SU-DHL-6 (cell line): ENCODE measurements around the gene COBL.

Experiments used
- H2AFZ ChIP-seq: fragments of 200-600 bp; sonication (generic); 2 replicates; pipeline ENCODE4 v1.6.1; 2014; ENCODE audit warnings: low read depth, mild to moderate bottlenecking, moderate library complexity, mixed read lengths, antibody characterized with exemption, low read length; ENCODE audit not compliant: severe bottlenecking
- H3F3A ChIP-seq: fragments of 200-600 bp; shearing (Covaris generic); 2 replicates; pipeline ENCODE4 v1.6.0; 2016; ENCODE audit warnings: antibody characterized with exemption, mild to moderate bottlenecking; ENCODE audit not compliant: insufficient read depth
- H3K27ac ChIP-seq: fragments of 200-600 bp; sonication (generic); 2 replicates; pipeline ENCODE4 v1.5.1; 2016; ENCODE audit warnings: low read depth, mild to moderate bottlenecking, low read length, moderate library complexity, mixed read lengths
- H3K27me3 ChIP-seq: fragments of 200-600 bp; sonication (generic), shearing (Covaris generic); 2 replicates; pipeline ENCODE4 v1.6.0; 2014; ENCODE audit warnings: mild to moderate bottlenecking, low read length
- H3K36me3 ChIP-seq: fragments of 200-600 bp; sonication (generic); 2 replicates; pipeline ENCODE4 v1.6.1; 2014; ENCODE audit warnings: mild to moderate bottlenecking, low read length, mixed read lengths
- H3K4me2 ChIP-seq: fragments of 300-600, 200-600 bp; shearing (Covaris generic), sonication (generic); 2 replicates; pipeline ENCODE4 v1.6.0; 2014; ENCODE audit warnings: low read length, low read depth, mild to moderate bottlenecking; ENCODE audit not compliant: poor library complexity, severe bottlenecking
- H3K4me3 ChIP-seq: fragments of 200-600 bp; sonication (generic); 2 replicates; pipeline ENCODE4 v1.5.1; 2014; ENCODE audit warnings: antibody characterized with exemption, low read length, mild to moderate bottlenecking, mixed read lengths; ENCODE audit not compliant: insufficient read depth, poor library complexity, severe bottlenecking
- H3K79me2 ChIP-seq: fragments of 200-600 bp; sonication (generic); 2 replicates; pipeline ENCODE4 v1.6.1; 2014; ENCODE audit warnings: mild to moderate bottlenecking, low read length, moderate library complexity; ENCODE audit not compliant: insufficient read depth
- H3K9ac ChIP-seq: fragments of 200-600 bp; sonication (generic); 2 replicates; pipeline ENCODE4 v1.7.0; 2014; ENCODE audit warnings: mild to moderate bottlenecking, low read length
- H3K9me2 ChIP-seq: fragments of 200-600 bp; sonication (generic); replicated peaks from 2 replicates; pipeline ENCODE4 v1.6.1; 2014; ENCODE audit warnings: low read length; ENCODE audit not compliant: insufficient read depth
- H3K9me3 ChIP-seq: fragments of 200-600 bp; sonication (generic); 2 replicates; pipeline ENCODE4 v1.6.1; 2014; ENCODE audit warnings: low read length, mixed read lengths; ENCODE audit not compliant: insufficient read depth
- H4K20me1 ChIP-seq: fragments of 200-600 bp; sonication (generic); 2 replicates; pipeline ENCODE4 v1.6.1; 2014; ENCODE audit warnings: low read depth, mild to moderate bottlenecking, antibody characterized with exemption, low read length, moderate library complexity, mixed read lengths
- EZH2phosphoT487 ChIP-seq: fragments of 200-600 bp; sonication (generic), shearing (Covaris generic); conservative IDR thresholded peaks from 2 replicates; pipeline ENCODE4 v1.6.1; 2018; ENCODE audit warnings: mild to moderate bottlenecking, antibody characterized with exemption, low read length, moderate library complexity, mixed read lengths
- TF ChIP-seq, protein P1 (sequence below): fragments of 200-600 bp; sonication (generic); IDR thresholded peaks from one replicate; pipeline ENCODE4 v1.5.1; 2017; ENCODE audit warnings: antibody characterized with exemption, mild to moderate bottlenecking, low read length, moderate library complexity; ENCODE audit not compliant: insufficient read depth, poor library complexity, severe bottlenecking

Gene COBL

DNA sequence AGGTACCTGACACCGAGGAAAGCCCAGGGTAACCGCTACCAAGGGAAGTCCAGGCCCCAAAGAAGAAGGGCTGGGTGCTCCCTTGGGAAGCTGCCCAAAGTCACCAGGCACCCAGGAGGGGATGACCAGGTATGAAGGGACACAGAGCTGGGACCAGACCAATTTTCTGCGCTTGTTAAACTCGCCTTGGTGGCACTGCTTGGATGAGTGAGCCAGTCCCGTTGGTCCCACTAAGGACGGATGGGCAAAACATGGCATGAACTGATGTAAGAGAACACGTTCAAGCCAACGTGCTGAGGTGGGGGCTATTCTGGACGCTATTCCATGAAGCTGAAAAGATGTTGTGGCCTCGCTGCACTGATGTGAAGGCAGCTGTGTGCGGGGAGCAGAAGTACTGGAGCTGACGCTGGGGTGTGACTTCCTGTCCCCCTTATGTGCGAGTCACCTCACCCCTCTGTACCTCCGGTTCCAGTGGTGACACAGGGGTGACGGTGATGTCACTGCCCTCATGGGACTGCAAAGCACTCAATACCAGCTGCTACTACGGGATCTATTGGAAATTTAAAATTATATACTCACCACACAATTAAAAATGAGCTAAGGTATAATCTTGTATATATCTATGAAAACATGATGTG lies 73.6 kb downstream of the COBL start:
- H4K20me1 ChIP-seq = no peaks in the 10 kb centered on the region
- H3K9ac ChIP-seq = no peak overlapping the region
- TF ChIP-seq, protein P1, sequence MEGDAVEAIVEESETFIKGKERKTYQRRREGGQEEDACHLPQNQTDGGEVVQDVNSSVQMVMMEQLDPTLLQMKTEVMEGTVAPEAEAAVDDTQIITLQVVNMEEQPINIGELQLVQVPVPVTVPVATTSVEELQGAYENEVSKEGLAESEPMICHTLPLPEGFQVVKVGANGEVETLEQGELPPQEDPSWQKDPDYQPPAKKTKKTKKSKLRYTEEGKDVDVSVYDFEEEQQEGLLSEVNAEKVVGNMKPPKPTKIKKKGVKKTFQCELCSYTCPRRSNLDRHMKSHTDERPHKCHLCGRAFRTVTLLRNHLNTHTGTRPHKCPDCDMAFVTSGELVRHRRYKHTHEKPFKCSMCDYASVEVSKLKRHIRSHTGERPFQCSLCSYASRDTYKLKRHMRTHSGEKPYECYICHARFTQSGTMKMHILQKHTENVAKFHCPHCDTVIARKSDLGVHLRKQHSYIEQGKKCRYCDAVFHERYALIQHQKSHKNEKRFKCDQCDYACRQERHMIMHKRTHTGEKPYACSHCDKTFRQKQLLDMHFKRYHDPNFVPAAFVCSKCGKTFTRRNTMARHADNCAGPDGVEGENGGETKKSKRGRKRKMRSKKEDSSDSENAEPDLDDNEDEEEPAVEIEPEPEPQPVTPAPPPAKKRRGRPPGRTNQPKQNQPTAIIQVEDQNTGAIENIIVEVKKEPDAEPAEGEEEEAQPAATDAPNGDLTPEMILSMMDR = no peak
- no peak for TF ChIP-seq EZH2phosphoT487
- no peak overlapping the region for H3K4me2 ChIP-seq
- H3K79me2 ChIP-seq = no peaks in the 10 kb centered on the region
- no peaks in the 10 kb centered on the region for H3K9me3 ChIP-seq
- H3K27ac ChIP-seq = no peak overlapping the region
- no peaks in the 10 kb centered on the region for H3F3A ChIP-seq
- H3K36me3 ChIP-seq = no peaks in the 10 kb centered on the region
- no peak overlapping the region for H2AFZ ChIP-seq
- H3K9me2 ChIP-seq = no peaks in the 10 kb centered on the region
- H3K4me3 ChIP-seq = no peak overlapping the region
- H3K27me3 ChIP-seq = no peaks in the 10 kb centered on the region

DNA sequence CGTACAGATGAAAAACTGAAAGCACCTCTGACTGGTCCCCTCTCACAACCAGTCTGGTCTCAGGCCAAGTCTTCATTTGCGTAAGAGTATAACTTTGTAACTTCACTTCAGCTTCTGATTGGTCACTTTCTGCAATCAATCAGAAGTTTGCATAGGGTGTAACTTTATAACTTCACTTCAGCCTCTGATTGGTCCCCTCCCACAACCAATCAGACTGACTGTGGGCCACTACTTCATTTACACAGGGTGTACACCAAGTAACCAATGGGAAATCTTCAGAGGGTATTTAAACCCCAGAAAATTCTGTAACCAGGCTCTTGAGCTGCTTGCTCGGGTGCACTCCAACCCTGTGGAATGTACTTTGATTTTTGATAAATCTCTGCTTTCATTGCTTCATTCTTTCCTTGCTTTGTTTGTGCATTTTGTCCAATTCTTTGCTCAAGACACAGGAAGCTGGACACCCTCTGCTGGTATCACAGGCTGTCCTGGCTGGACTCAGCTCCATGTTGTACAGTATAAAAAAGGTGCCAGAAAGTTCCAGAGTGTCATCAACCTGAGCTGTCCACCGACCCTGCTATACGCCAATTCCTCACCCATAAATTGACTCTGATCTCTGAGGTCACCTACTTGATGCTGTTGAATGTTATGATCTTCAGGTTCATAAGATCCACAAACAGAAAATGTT lies 74.5 kb downstream of the COBL start:
- Histone ChIP-seq H3K36me3 (no peaks in the 10 kb centered on the region), H2AFZ (no peak overlapping the region), H3K4me3 (no peak overlapping the region), H4K20me1 (no peaks in the 10 kb centered on the region), H3K9ac (no peak overlapping the region), H3K79me2 (no peaks in the 10 kb centered on the region), H3K27ac (no peak overlapping the region), H3K27me3 (no peaks in the 10 kb centered on the region), H3K9me3 (no peaks in the 10 kb centered on the region), H3K9me2 (no peaks in the 10 kb centered on the region), H3F3A (no peaks in the 10 kb centered on the region), H3K4me2 (no peak overlapping the region)
- TF ChIP-seq, protein P1 = no peak
- TF ChIP-seq EZH2phosphoT487 = no peak

DNA sequence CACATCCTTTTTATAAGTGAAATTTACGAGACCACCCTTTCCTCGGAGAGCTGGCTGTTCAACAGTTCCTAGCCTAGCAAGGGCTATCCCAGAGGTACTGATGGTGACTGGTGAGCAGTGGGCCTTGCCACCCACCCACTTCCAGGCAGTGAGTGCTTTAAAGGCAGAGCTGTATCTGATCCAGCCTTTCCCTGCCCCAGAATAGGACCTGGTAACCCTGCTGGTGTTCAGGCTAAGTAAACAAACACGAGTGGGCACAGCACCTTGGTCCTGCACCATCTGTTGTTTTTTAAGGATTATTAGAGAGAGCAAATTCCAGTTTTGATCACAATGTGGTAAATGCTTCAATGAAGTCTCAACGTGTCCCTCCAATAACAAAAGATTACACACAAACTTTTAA lies 75.7 kb downstream of the COBL start:
- TF ChIP-seq, protein P1 = no peak
- TF ChIP-seq EZH2phosphoT487 = no peak

More for the DNA sequence above, 75.7 kb downstream of the COBL start:
- Histone ChIP-seq H3F3A (no peaks in the 10 kb centered on the region), H4K20me1 (no peaks in the 10 kb centered on the region), H3K9ac (no peak overlapping the region), H3K9me3 (no peaks in the 10 kb centered on the region), H3K9me2 (no peaks in the 10 kb centered on the region), H3K79me2 (no peaks in the 10 kb centered on the region), H3K27ac (no peak overlapping the region), H3K4me3 (no peak overlapping the region), H3K4me2 (no peak overlapping the region), H3K27me3 (no peaks in the 10 kb centered on the region), H3K36me3 (no peaks in the 10 kb centered on the region), H2AFZ (no peak overlapping the region)
